PC-3 (cell line): ENCODE measurements around the gene CYP27A1.

Source experiments
- CTCF ChIP-seq: fragments of 300-600 bp; sonication (generic); conservative IDR thresholded peaks from 2 replicates; pipeline ENCODE4 v1.5.1; 2017; ENCODE audit warnings: antibody characterized with exemption, low read depth, mild to moderate bottlenecking, low read length
- EZH2 ChIP-seq: fragments of 300-600 bp; sonication (generic); IDR thresholded peaks from one replicate; pipeline ENCODE4 v1.6.1; 2017; ENCODE audit warnings: antibody characterized with exemption, mild to moderate bottlenecking, low read length; ENCODE audit not compliant: unreplicated experiment
- EZH2phosphoT487 ChIP-seq: fragments of 300-600 bp; sonication (generic); IDR thresholded peaks from 2 replicates; pipeline ENCODE4 v1.6.1; 2018; ENCODE audit warnings: mild to moderate bottlenecking, antibody characterized with exemption, low read length, borderline replicate concordance

DNA sequence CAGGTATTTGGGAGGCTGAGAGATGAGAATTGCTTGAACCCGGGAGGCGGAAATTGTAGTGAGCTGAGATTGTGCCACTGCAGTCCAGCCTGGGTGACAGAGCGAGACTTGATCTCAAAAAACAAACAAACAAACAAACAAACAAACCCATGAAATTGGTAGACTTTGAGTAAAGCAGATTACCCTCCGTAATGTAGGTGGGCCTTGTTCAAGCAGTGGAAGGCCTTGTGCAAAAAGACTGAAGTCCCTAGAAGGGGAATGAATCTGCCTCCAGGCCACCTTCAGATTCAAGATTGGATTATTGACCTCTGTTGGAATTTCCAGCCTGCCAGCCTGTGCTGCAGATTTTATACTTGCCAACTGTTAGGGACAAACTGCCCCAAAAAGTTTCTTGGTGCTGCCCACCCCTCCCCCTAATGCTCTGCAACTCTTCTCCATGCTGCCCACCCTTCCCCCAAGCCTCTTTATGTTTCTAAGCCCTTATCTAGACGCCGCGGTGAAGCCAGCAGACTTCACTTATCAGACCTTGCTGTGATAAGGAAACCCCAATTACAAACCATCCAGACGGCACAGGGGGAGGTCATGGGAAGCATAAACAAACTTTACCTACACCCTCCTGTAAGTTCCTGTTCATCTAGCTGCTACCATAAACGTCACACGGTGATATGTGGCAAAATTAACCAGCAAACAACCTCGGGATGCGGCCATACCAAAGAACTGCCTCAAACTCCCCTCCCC is 17.0 kb downstream of the CYP27A1 start:
- no peak for TF ChIP-seq CTCF
- TF ChIP-seq EZH2 = no peak
- no peak for TF ChIP-seq EZH2phosphoT487
